Measurements from ENCODE around the gene ITPKB. TPM values are rescaled to one million over a fixed set of nuclear protein-coding genes. Genes with fewer than 3 reads are reported as not detected.

The ITPKB gene
- total RNA-seq, 1 experiment from 2014 or later, result 4.4 TPM

GRCh38 chr1:226662642-226663326, 76.3 kb downstream of the ITPKB start:
- TF ChIP-seq CTCF (IDR thresholded peaks at IDR 0.05; ENCODE audit: insufficient read depth in 1 of 2, low read depth in 1 of 2, low read length in 1 of 2, severe bottlenecking in 1 of 2, unreplicated experiment in 1 of 2), result no peak
- H3K4me3 ChIP-seq (ENCODE audit: low read depth, low read length), result no peak overlapping the region
- Mint-ChIP-seq H3K27ac (ENCODE audit: unreplicated experiment) (no peak overlapping the region), H3K36me3 (ENCODE audit: insufficient read depth, unreplicated experiment) (no peaks in the 10 kb centered on the region), H3K4me3 (ENCODE audit: unreplicated experiment) (no peak overlapping the region), H3K9me3 (ENCODE audit: unreplicated experiment) (no peaks in the 10 kb centered on the region), H3K27me3 (ENCODE audit: insufficient read depth, unreplicated experiment) (no peaks in the 10 kb centered on the region), H3K4me1 (ENCODE audit: low read depth, unreplicated experiment) (no peaks in the 10 kb centered on the region)
- CTCF ChIA-PET, result no interaction called here
- H3K36me3 ChIP-seq (ENCODE audit: control insufficient read depth, insufficient read depth, low read length), result no peaks in the 10 kb centered on the region
- DNase-seq, result no peak
- no peaks in the 10 kb centered on the region for H3K27me3 ChIP-seq (replicated peaks; ENCODE audit: control insufficient read depth, insufficient read depth, low read length)
- no TSS peak for BruUV-seq (replicated peaks)
- intact Hi-C loops (cut with micrococcal nuclease; ENCODE audit: unreplicated experiment), result no loop called here
- no peaks in the 10 kb centered on the region for H3K9me3 ChIP-seq
- POLR2A ChIA-PET, result no interaction called here
- no peaks in the 10 kb centered on the region for H3K4me1 ChIP-seq

GRCh38 chr1:226661965-226662364, 77.1 kb downstream of the ITPKB start:
- H3K27me3 Mint-ChIP-seq (ENCODE audit: insufficient read depth, unreplicated experiment), result no peaks in the 10 kb centered on the region
- no TSS peak for BruUV-seq (replicated peaks)
- no peaks in the 10 kb centered on the region for H3K9me3 Mint-ChIP-seq (ENCODE audit: unreplicated experiment)
- ChIA-PET CTCF (no interaction called here), POLR2A (no interaction called here)
- no peak overlapping the region for H3K27ac Mint-ChIP-seq (ENCODE audit: unreplicated experiment)
- Histone ChIP-seq H3K9me3 (no peaks in the 10 kb centered on the region), H3K36me3 (ENCODE audit: control insufficient read depth, insufficient read depth, low read length) (no peaks in the 10 kb centered on the region), H3K27me3 (replicated peaks; ENCODE audit: control insufficient read depth, insufficient read depth, low read length) (no peaks in the 10 kb centered on the region), H3K4me1 (no peaks in the 10 kb centered on the region), H3K4me3 (ENCODE audit: low read depth, low read length) (no peak overlapping the region)
- no peak overlapping the region for H3K4me3 Mint-ChIP-seq (ENCODE audit: unreplicated experiment)
- no peak for TF ChIP-seq CTCF (IDR thresholded peaks at IDR 0.05; ENCODE audit: insufficient read depth in 1 of 2, low read depth in 1 of 2, low read length in 1 of 2, severe bottlenecking in 1 of 2, unreplicated experiment in 1 of 2)
- intact Hi-C loops (cut with micrococcal nuclease; ENCODE audit: unreplicated experiment), result no loop called here
- DNase-seq, result no peak
- no peaks in the 10 kb centered on the region for H3K4me1 Mint-ChIP-seq (ENCODE audit: low read depth, unreplicated experiment)
- no peaks in the 10 kb centered on the region for H3K36me3 Mint-ChIP-seq (ENCODE audit: insufficient read depth, unreplicated experiment)

- no peaks in the 10 kb centered on the region for H3K9me3 ChIP-seq
- CTCF ChIA-PET, result no interaction called here
- no peaks in the 10 kb centered on the region for H3K27me3 ChIP-seq (replicated peaks; ENCODE audit: control insufficient read depth, insufficient read depth, low read length)
- intact Hi-C loops (cut with micrococcal nuclease; ENCODE audit: unreplicated experiment), result no loop called here
- no peak overlapping the region for H3K4me3 Mint-ChIP-seq (ENCODE audit: unreplicated experiment)
- H3K4me1 ChIP-seq, result peaks cover 6% of the 10 kb centered on the region; the same call in 1 of the 2 replicates
- TF ChIP-seq CTCF (IDR thresholded peaks at IDR 0.05; ENCODE audit: insufficient read depth in 1 of 2, low read depth in 1 of 2, low read length in 1 of 2, severe bottlenecking in 1 of 2, unreplicated experiment in 1 of 2), result no peak
- no peak overlapping the region for H3K27ac Mint-ChIP-seq (ENCODE audit: unreplicated experiment)
- DNase-seq, result no peak
- no peaks in the 10 kb centered on the region for H3K27me3 Mint-ChIP-seq (ENCODE audit: insufficient read depth, unreplicated experiment)
- POLR2A ChIA-PET, result no interaction called here
- H3K4me1 Mint-ChIP-seq (ENCODE audit: low read depth, unreplicated experiment), result no peaks in the 10 kb centered on the region
- no peaks in the 10 kb centered on the region for H3K9me3 Mint-ChIP-seq (ENCODE audit: unreplicated experiment)
- no peaks in the 10 kb centered on the region for H3K36me3 ChIP-seq (ENCODE audit: control insufficient read depth, insufficient read depth, low read length)
- no peaks in the 10 kb centered on the region for H3K36me3 Mint-ChIP-seq (ENCODE audit: insufficient read depth, unreplicated experiment)
- no TSS peak for BruUV-seq (replicated peaks)
- no peak overlapping the region for H3K4me3 ChIP-seq (ENCODE audit: low read depth, low read length)
Measured at GRCh38 chr1:226661271-226661670, 77.8 kb downstream of the ITPKB start.
